A549 (cell line): ENCODE results near the gene RASGRP1. TPM values are rescaled to one million over a fixed set of nuclear protein-coding genes. Genes with fewer than 3 reads are reported as not detected.

Source experiments
- ATAC-seq, 2 experiments: fragments of 200-7000 bp in 1 of 2; fragments of >200 bp in 1 of 2; cut with Nextera tagmentation in 1 of 2; cut with Tn5 transposase in 1 of 2; 3 replicates each; pipeline versions ENCODE4 v1.8.0 to v1.9.1; 2018 to 2020; ENCODE audit warnings: mild to moderate bottlenecking in 1 of 2, moderate library complexity in 1 of 2
- CTCF ChIA-PET: fragments of 300-600 bp; sonication (Branson Sonifier 250); formaldehyde crosslinking; extraction: SDS; loops from one replicate; lab custom pipeline; 2021; ENCODE audit warnings: antibody characterized with exemption, inconsistent platforms; lab: Yijun Ruan, JAX
- POLR2A ChIA-PET: fragments of 350-600 bp; formaldehyde crosslinking; extraction: SDS; loops from one replicate; lab custom pipeline; 2021; ENCODE audit warnings: antibody characterized with exemption, inconsistent platforms; lab: Yijun Ruan, JAX
- DNase-seq, 2 experiments: peaks; one replicate each; pipeline versions ENCODE4 v3.0.0 to v3.0.0-alpha.2; 2011 to 2016; ENCODE audit warnings: low read depth in 1 of 2, low spot score in 1 of 2
- FAIRE-seq: peaks from 2 replicates; lab custom pipeline; 2011; peaks lifted over from hg19 to GRCh38; lab: Jason Lieb, UNC
- H3K27ac ChIP-seq, 2 experiments: fragments of >200 bp; sonication (Bioruptor Twin); formaldehyde crosslinking; 3 replicates each; pipeline ENCODE4 v1.5.1; 2016 to 2017
- H3K4me1 ChIP-seq: fragments of >200 bp; sonication (Bioruptor Twin); formaldehyde crosslinking; 3 replicates; pipeline ENCODE4 v1.6.1; 2016
- H3K4me2 ChIP-seq: fragments of >200 bp; sonication (Bioruptor Twin); formaldehyde crosslinking; 3 replicates; pipeline ENCODE4 v1.6.1; 2016
- H3K4me3 ChIP-seq: fragments of >200 bp; sonication (Bioruptor Twin); formaldehyde crosslinking; 3 replicates; pipeline ENCODE4 v1.5.1; 2016
- H3K9me3 ChIP-seq: fragments of >200 bp; sonication (Bioruptor Twin); formaldehyde crosslinking; 3 replicates; pipeline ENCODE4 v1.6.1; 2016
- BHLHE40 ChIP-seq: IDR thresholded peaks from 2 replicates; pipeline ENCODE4 v1.6.1; 2012; ENCODE audit warnings: low read depth, low read length, inconsistent platforms
- CHD4 ChIP-seq: fragments of 200-600 bp; sonication (generic); IDR thresholded peaks from 2 replicates; pipeline ENCODE4 v1.6.1; 2016; ENCODE audit warnings: antibody characterized with exemption, mild to moderate bottlenecking, borderline replicate concordance
- EHMT2 ChIP-seq: fragments of 200-600 bp; sonication (generic); IDR thresholded peaks from 2 replicates; pipeline ENCODE4 v1.6.1; 2016; ENCODE audit warnings: antibody characterized with exemption, low read depth, mild to moderate bottlenecking, moderate library complexity
- EP300 ChIP-seq, 2 experiments: fragments of >200 bp; sonication (Bioruptor Twin); formaldehyde crosslinking; IDR thresholded peaks; 2 replicates in 1 of 2; 3 replicates in 1 of 2; pipeline ENCODE4 v1.6.1; 2016 to 2017
- ESRRA ChIP-seq: fragments of 150-350 bp; IDR thresholded peaks from 2 replicates; pipeline ENCODE4 v1.6.1; 2014; ENCODE audit warnings: mild to moderate bottlenecking, low read length, borderline replicate concordance
- FOXS1 ChIP-seq: fragments of 250-450 bp; sonication (Bioruptor Pico); IDR thresholded peaks from 2 replicates; pipeline ENCODE4 v1.5.0; 2020; ENCODE audit warnings: mild to moderate bottlenecking, moderate library complexity
- HDAC2 ChIP-seq: fragments of 200-600 bp; sonication (generic); IDR thresholded peaks from 2 replicates; pipeline ENCODE4 v1.6.1; 2016
- HEYL ChIP-seq: fragments of 250-450 bp; sonication (Bioruptor Pico); IDR thresholded peaks from 2 replicates; pipeline ENCODE4 v1.8.0; 2021; ENCODE audit warnings: mild to moderate bottlenecking, moderate library complexity
- JUN ChIP-seq, 2 experiments: fragments of >200 bp; sonication (Bioruptor Twin); formaldehyde crosslinking; IDR thresholded peaks; 2 replicates in 1 of 2; 3 replicates in 1 of 2; pipeline ENCODE4 v1.6.1; 2016 to 2017
- MAZ ChIP-seq: fragments of 150-350 bp; IDR thresholded peaks from 2 replicates; pipeline ENCODE4 v1.6.1; 2014; ENCODE audit warnings: antibody characterized with exemption, low read depth, low read length, borderline replicate concordance
- NFE2L2 ChIP-seq: fragments of 150-350 bp; conservative IDR thresholded peaks from 2 replicates; pipeline ENCODE4 v1.6.1; 2014; ENCODE audit warnings: low read length
- PHF8 ChIP-seq: fragments of 200-600 bp; sonication (generic); IDR thresholded peaks from 2 replicates; pipeline ENCODE4 v1.6.1; 2016; ENCODE audit warnings: low read depth, mild to moderate bottlenecking, antibody characterized with exemption, moderate library complexity, borderline replicate concordance
- POLR2A ChIP-seq: IDR thresholded peaks from 2 replicates; pipeline ENCODE4 v1.6.1; 2012; ENCODE audit warnings: mild to moderate bottlenecking, low read length
- RCOR1 ChIP-seq: fragments of 150-350 bp; IDR thresholded peaks from 2 replicates; pipeline ENCODE4 v1.6.1; 2014; ENCODE audit warnings: antibody characterized with exemption, low read length, low read depth
- RFX5 ChIP-seq: fragments of 450-650 bp; IDR thresholded peaks from 2 replicates; pipeline ENCODE4 v1.7.1; 2014; ENCODE audit warnings: antibody characterized with exemption, mild to moderate bottlenecking, moderate library complexity
- RNF2 ChIP-seq: fragments of 200-600 bp; sonication (generic); IDR thresholded peaks from 2 replicates; pipeline ENCODE4 v1.6.1; 2016; ENCODE audit warnings: low read depth, mild to moderate bottlenecking, antibody characterized with exemption, moderate library complexity, borderline replicate concordance
- TFCP2L1 ChIP-seq: fragments of 250-450 bp; sonication (Bioruptor Pico); IDR thresholded peaks from 2 replicates; pipeline ENCODE4 v1.5.0; 2021; ENCODE audit warnings: mild to moderate bottlenecking
- ZFP36 ChIP-seq: fragments of 450-650 bp; IDR thresholded peaks from 2 replicates; pipeline ENCODE4 v1.6.1; 2014; ENCODE audit warnings: borderline replicate concordance; ENCODE audit not compliant: partially characterized antibody
- WGBS: methylation state at CpG from one replicate; pipeline ENCODE4 v1.1.6; 2017; ENCODE audit errors: missing lambda C conversion rate; 5-methylcytosine and 5-hydroxymethylcytosine counted together
- polyA plus RNA-seq, 4 experiments: library from polyadenylated mRNA; depleted of rRNA in 3 of 4; stranded (reverse); fragments of >200 nt; fragmentation: RNase III in 1 of 4; extraction: RNeasy Plus Mini Kit Qiagen cat#74134 plus additional on column Dnase treatment in 1 of 4; gene quantifications; 2 replicates in 3 of 4; 3 replicates in 1 of 4; pipeline ENCODE4 v1.2.3, GENCODE V29; 2011 to 2017
- TF ChIP-seq, protein P1 (sequence below): fragments of >200 bp; sonication (Bioruptor Twin); formaldehyde crosslinking; IDR thresholded peaks from 3 replicates; pipeline ENCODE4 v1.5.1; 2016
- TF ChIP-seq, protein P2 (sequence below): fragments of 250-450 bp; sonication (Bioruptor Pico); IDR thresholded peaks from 2 replicates; pipeline ENCODE4 v1.5.0; 2021; ENCODE audit warnings: mild to moderate bottlenecking, moderate library complexity, borderline replicate concordance

RASGRP1 gene
- polyA plus RNA-seq, 2 of the 4 experiments (the other 2 are of a cell fraction): 0.70 to 1.2 TPM

DNA sequence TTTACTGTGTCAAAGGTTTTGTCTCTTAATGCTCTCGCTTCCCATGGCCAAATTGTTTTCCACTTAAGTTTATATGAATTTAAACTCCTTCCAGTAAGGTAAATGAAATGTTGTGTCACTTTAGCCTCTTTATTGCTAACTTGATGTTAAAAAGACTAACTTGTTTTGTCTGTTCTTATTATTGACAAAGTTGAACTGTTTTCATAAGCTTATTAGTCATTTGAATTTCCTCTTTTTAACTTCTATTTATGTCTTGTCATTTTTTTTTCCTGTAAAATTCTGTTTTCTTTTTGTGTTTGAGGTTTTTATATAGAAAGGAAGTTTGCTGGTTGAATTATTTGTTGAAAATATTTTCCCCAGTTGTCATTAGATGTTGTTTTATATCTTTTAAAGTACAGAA lies 84.9 kb downstream of the RASGRP1 start:
- no peak for ATAC-seq
- no peaks in the 10 kb centered on the region for H3K4me1 ChIP-seq
- WGBS: 96% methylated on average over 1 of the region's 1 CpG
- ChIA-PET CTCF (interaction anchor here (1.1 kb wide), 1 partner anchor 25 kb away, joined by 3 read pairs; no protein-coding TSS in a partner anchor), POLR2A (no interaction called here)
- no peak for DNase-seq
- no peaks in the 10 kb centered on the region for H3K9me3 ChIP-seq
- H3K4me2 ChIP-seq: no peak overlapping the region
- H3K4me3 ChIP-seq: no peak overlapping the region
- H3K27ac ChIP-seq: no peak overlapping the region
- no peak for FAIRE-seq
- TF ChIP-seq FOXS1 (CRISPR knock-in tag): no peak

DNA sequence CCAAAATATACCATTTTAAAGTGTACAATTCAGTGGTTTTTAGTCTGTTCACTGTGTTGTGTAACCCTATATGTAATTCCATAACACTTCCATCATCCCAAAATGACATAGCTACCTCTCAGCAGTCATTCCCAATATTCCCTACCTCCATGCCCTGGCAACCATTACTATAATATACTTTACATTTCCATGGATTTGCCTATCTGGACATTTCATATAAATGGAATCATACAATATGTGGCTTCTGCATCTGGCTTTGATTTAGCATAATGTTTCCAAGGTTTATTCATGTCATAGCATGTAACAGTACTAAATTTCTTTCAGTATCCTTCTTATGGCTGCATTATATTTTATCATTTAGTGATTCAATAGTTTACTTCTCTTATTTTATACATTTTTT lies 85.3 kb downstream of the RASGRP1 start:
- no peak for DNase-seq
- H3K4me1 ChIP-seq: no peaks in the 10 kb centered on the region
- H3K4me2 ChIP-seq: no peak overlapping the region
- no peaks in the 10 kb centered on the region for H3K9me3 ChIP-seq
- no peak overlapping the region for H3K4me3 ChIP-seq
- no peak overlapping the region for H3K27ac ChIP-seq
- CTCF ChIA-PET: interaction anchor here (0.6 to 2.1 kb wide), 3 partner anchors 24 to 1732 kb away, joined by 3 to 5 read pairs (median 3); no protein-coding TSS in a partner anchor
- POLR2A ChIA-PET: no interaction called here
- ATAC-seq: no peak
- no peak for FAIRE-seq
- TF ChIP-seq, protein P1, sequence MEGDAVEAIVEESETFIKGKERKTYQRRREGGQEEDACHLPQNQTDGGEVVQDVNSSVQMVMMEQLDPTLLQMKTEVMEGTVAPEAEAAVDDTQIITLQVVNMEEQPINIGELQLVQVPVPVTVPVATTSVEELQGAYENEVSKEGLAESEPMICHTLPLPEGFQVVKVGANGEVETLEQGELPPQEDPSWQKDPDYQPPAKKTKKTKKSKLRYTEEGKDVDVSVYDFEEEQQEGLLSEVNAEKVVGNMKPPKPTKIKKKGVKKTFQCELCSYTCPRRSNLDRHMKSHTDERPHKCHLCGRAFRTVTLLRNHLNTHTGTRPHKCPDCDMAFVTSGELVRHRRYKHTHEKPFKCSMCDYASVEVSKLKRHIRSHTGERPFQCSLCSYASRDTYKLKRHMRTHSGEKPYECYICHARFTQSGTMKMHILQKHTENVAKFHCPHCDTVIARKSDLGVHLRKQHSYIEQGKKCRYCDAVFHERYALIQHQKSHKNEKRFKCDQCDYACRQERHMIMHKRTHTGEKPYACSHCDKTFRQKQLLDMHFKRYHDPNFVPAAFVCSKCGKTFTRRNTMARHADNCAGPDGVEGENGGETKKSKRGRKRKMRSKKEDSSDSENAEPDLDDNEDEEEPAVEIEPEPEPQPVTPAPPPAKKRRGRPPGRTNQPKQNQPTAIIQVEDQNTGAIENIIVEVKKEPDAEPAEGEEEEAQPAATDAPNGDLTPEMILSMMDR: no peak
- no peak for TF ChIP-seq ZFP36
- no peak for TF ChIP-seq CHD4

DNA sequence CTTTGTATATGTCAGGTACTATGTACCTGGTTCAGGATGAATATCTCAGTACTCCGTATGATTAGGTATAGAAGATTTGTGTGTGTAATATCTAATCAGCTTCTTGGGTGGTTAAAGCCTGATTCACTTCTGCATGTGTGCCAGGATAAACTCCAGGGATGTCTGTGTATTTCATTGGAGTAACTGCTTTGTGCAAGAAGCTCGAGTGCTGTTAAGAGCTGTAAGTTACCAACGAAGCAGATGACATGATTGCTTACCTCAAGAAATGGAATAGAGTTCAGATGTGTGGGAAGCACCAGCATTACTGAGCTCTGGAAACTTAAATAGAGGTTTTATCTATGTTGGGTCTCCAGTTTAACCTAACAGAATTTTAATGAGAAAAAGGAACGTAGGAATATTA lies 87.0 kb downstream of the RASGRP1 start:
- Histone ChIP-seq H3K4me2 (no peak overlapping the region), H3K4me1 (no peaks in the 10 kb centered on the region), H3K27ac (no peak overlapping the region), H3K4me3 (no peak overlapping the region), H3K9me3 (no peaks in the 10 kb centered on the region)
- WGBS: 86% methylated on average over 4 of the region's 4 CpGs
- FAIRE-seq (no peak), ATAC-seq (no peak), DNase-seq (no peak)
- TF ChIP-seq ESRRA (no peak), TFCP2L1 (CRISPR knock-in tag) (no peak)
- CTCF ChIA-PET: interaction anchor here (0.7 to 2.1 kb wide), 4 partner anchors 86 to 213 kb away, joined by 3 to 5 read pairs (median 5); partner anchors contain the start of gene RASGRP1
- POLR2A ChIA-PET: no interaction called here

DNA sequence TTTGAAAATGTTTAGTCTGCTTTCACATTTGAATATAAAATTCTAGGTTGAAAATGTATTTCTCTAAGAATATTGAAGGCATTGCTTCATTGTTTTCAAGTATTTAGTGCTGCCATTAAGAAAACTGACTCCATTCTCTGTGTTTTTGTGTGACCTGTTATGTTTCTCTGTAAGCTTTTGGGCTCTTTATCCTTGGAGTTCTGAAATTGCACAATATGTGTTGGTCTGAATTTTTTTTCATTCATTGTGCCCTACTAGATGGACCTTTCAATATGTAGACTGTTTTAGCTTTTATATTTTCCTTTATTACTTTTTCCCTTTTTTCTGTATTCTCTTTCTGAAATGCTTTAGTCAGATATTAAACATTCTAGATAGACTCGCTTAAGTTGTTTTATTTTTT lies 88.5 kb downstream of the RASGRP1 start:
- TF ChIP-seq HEYL (CRISPR knock-in tag) (no peak), RCOR1 (no peak), FOXS1 (CRISPR knock-in tag) (no peak), JUN (IDR thresholded peaks at IDR 0.05) (no peak), RNF2 (no peak), RFX5 (no peak), HDAC2 (no peak), MAZ (no peak), EP300 (IDR thresholded peaks at IDR 0.05) (no peak), NFE2L2 (no peak), PHF8 (no peak), BHLHE40 (no peak), POLR2A (no peak), EHMT2 (no peak), ESRRA (no peak)
- TF ChIP-seq, protein P2, sequence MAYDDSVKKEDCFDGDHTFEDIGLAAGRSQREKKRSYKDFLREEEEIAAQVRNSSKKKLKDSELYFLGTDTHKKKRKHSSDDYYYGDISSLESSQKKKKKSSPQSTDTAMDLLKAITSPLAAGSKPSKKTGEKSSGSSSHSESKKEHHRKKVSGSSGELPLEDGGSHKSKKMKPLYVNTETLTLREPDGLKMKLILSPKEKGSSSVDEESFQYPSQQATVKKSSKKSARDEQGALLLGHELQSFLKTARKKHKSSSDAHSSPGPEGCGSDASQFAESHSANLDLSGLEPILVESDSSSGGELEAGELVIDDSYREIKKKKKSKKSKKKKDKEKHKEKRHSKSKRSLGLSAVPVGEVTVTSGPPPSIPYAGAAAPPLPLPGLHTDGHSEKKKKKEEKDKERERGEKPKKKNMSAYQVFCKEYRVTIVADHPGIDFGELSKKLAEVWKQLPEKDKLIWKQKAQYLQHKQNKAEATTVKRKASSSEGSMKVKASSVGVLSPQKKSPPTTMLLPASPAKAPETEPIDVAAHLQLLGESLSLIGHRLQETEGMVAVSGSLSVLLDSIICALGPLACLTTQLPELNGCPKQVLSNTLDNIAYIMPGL (CRISPR knock-in tag): no peak
- DNase-seq (no peak), FAIRE-seq (no peak), ATAC-seq (no peak)
- Histone ChIP-seq H3K4me2 (no peak overlapping the region), H3K4me1 (no peaks in the 10 kb centered on the region), H3K9me3 (no peaks in the 10 kb centered on the region), H3K27ac (no peak overlapping the region), H3K4me3 (no peak overlapping the region)
- 93% methylated on average over 1 of the region's 1 CpG for WGBS
- ChIA-PET POLR2A (no interaction called here), CTCF (interaction anchor here (1.6 kb wide), 1 partner anchor 88 kb away, joined by 5 read pairs; the partner anchor contains the start of gene RASGRP1)
